ENCODE data around the gene CDK19.

- TF ChIP-seq PKNOX1 (IDR thresholded peaks at IDR 0.05) = no peak
- no peak for TF ChIP-seq FOXM1 (IDR thresholded peaks at IDR 0.05; ENCODE audit: borderline replicate concordance)
- TF ChIP-seq ELF4 (IDR thresholded peaks at IDR 0.05) = no peak
- TF ChIP-seq L3MBTL2 (conservative IDR thresholded peaks at IDR 0.05) = no peak
- TF ChIP-seq SP1 (IDR thresholded peaks at IDR 0.05) = no peak
- TF ChIP-seq SUZ12 (IDR thresholded peaks at IDR 0.05) = no peak
- no peak for TF ChIP-seq BHLHE40 (IDR thresholded peaks at IDR 0.05; ENCODE audit: borderline replicate concordance)
- no peak for TF ChIP-seq TARDBP (IDR thresholded peaks at IDR 0.05)
- no peak for TF ChIP-seq FOXK2 (IDR thresholded peaks at IDR 0.05)
- no peak for TF ChIP-seq FOXA1 (IDR thresholded peaks at IDR 0.05)
These were observed 66.8 kb downstream of the CDK19 start for GRCh38 chr6:110748453-110748852.

Measured in HEK293T (cell line).